DND-41 (cell line): ENCODE measurements around the gene LHPP.

Source experiments
- ATAC-seq: fragments of 200-7000 bp; cut with Tn5 transposase; 3 replicates; pipeline ENCODE4 v1.9.1; 2021; ENCODE audit warnings: low read depth; ENCODE audit not compliant: insufficient read depth
- DNase-seq: peaks from one replicate; pipeline ENCODE4 v3.0.0-alpha.2; 2020
- H2AFZ ChIP-seq: 2 replicates; pipeline ENCODE4 v1.6.0; 2012; ENCODE audit warnings: low read depth, low read length
- H3K27ac ChIP-seq: 2 replicates; pipeline ENCODE4 v1.5.1; 2012; ENCODE audit warnings: low read length, inconsistent platforms
- H3K27me3 ChIP-seq: fragments of 200-600 bp; sonication (generic); 2 replicates; pipeline ENCODE4 v1.6.0; 2012; ENCODE audit warnings: low read length, mild to moderate bottlenecking, inconsistent platforms; ENCODE audit not compliant: insufficient read depth, poor library complexity
- H3K36me3 ChIP-seq: 2 replicates; pipeline ENCODE4 v1.5.1; 2012; ENCODE audit warnings: low read length, inconsistent platforms; ENCODE audit not compliant: insufficient read depth
- H3K4me1 ChIP-seq: 2 replicates; pipeline ENCODE4 v1.5.1; 2012; ENCODE audit warnings: mild to moderate bottlenecking, low read length; ENCODE audit not compliant: insufficient read depth
- H3K4me2 ChIP-seq: 2 replicates; pipeline ENCODE4 v1.6.0; 2012; ENCODE audit warnings: mild to moderate bottlenecking, moderate library complexity, low read length, inconsistent platforms; ENCODE audit not compliant: insufficient read depth
- H3K4me3 ChIP-seq, 2 experiments: fragments of 200-600 bp in 1 of 2; shearing (Covaris generic) in 1 of 2; 2 replicates each; pipeline ENCODE4 v1.5.1; 2012 to 2016; ENCODE audit warnings: inconsistent platforms in 2 of 2, low read length in 2 of 2, mild to moderate bottlenecking in 2 of 2, low read depth in 1 of 2, moderate library complexity in 1 of 2
- H3K79me2 ChIP-seq: 2 replicates; pipeline ENCODE4 v1.6.0; 2012; ENCODE audit warnings: low read length, inconsistent platforms; ENCODE audit not compliant: insufficient read depth
- H3K9ac ChIP-seq: 2 replicates; pipeline ENCODE4 v1.6.0; 2012; ENCODE audit warnings: low read depth, mild to moderate bottlenecking, inconsistent platforms, low read length, moderate library complexity
- H3K9me3 ChIP-seq: 2 replicates; pipeline ENCODE4 v1.5.1; 2012; ENCODE audit warnings: low read length, moderate library complexity, mild to moderate bottlenecking, inconsistent platforms; ENCODE audit not compliant: insufficient read depth, severe bottlenecking
- H4K20me1 ChIP-seq: 2 replicates; pipeline ENCODE4 v1.6.0; 2012; ENCODE audit warnings: low read length; ENCODE audit not compliant: insufficient read depth
- CTCF ChIP-seq: IDR thresholded peaks from 2 replicates; pipeline ENCODE4 v1.5.1; 2012; ENCODE audit warnings: borderline replicate concordance, low read length, moderate library complexity, mild to moderate bottlenecking; ENCODE audit not compliant: poor library complexity, severe bottlenecking; ENCODE audit errors: extremely low read depth
- EZH2 ChIP-seq: IDR thresholded peaks from 3 replicates; pipeline ENCODE4 v1.6.1; 2012; ENCODE audit warnings: borderline replicate concordance, low read depth, mild to moderate bottlenecking, moderate library complexity, low read length, inconsistent platforms; ENCODE audit not compliant: severe bottlenecking

The LHPP gene

GRCh38 chr10:124659380-124659779 lies 197.8 kb downstream of the LHPP start:
- TF ChIP-seq EZH2 (no peak), CTCF (no peak)
- H3K4me1 ChIP-seq = peaks cover 89% of the 10 kb centered on the region
- H2AFZ ChIP-seq = no peak overlapping the region
- no peak overlapping the region for H3K4me2 ChIP-seq
- 0 out of 2 replicates have a peak overlapping the region, but pooled peaks have one; percentile 37 for H3K9ac ChIP-seq
- DNase-seq (peak; percentile 74), ATAC-seq (peak; percentile 66)
- H3K36me3 ChIP-seq = peaks cover 79% of the 10 kb centered on the region
- peaks cover 97% of the 10 kb centered on the region for H3K79me2 ChIP-seq
- no peak overlapping the region for H3K4me3 ChIP-seq
- peaks cover 61% of the 10 kb centered on the region for H4K20me1 ChIP-seq
- peak overlapping the region; percentile 84 for H3K27ac ChIP-seq
- no peaks in the 10 kb centered on the region for H3K27me3 ChIP-seq
- H3K9me3 ChIP-seq = no peaks in the 10 kb centered on the region

- no peak overlapping the region for H3K4me2 ChIP-seq
- DNase-seq = no peak
- H2AFZ ChIP-seq = no peak overlapping the region
- no peaks in the 10 kb centered on the region for H3K9me3 ChIP-seq
- peaks cover 72% of the 10 kb centered on the region for H4K20me1 ChIP-seq
- H3K27ac ChIP-seq = peak overlapping the region; percentile 84
- no peak overlapping the region for H3K9ac ChIP-seq
- H3K79me2 ChIP-seq = peaks cover 97% of the 10 kb centered on the region
- no peak for TF ChIP-seq EZH2
- TF ChIP-seq CTCF = no peak
- H3K27me3 ChIP-seq = no peaks in the 10 kb centered on the region
- H3K4me3 ChIP-seq = no peak overlapping the region
- H3K36me3 ChIP-seq = peaks cover 79% of the 10 kb centered on the region
- no peak for ATAC-seq
- H3K4me1 ChIP-seq = peaks cover 77% of the 10 kb centered on the region
Measured at GRCh38 chr10:124660404-124661125, 198.9 kb downstream of the LHPP start.

- Histone ChIP-seq H3K36me3 (peaks cover 79% of the 10 kb centered on the region), H3K79me2 (peaks cover 97% of the 10 kb centered on the region)
Measured at GRCh38 chr10:124661660-124662180, 200.1 kb downstream of the LHPP start.

More at GRCh38 chr10:124661660-124662180, 200.1 kb downstream of the LHPP start:
- Histone ChIP-seq H3K9me3 (no peaks in the 10 kb centered on the region), H3K27ac (peak overlapping the region; percentile 50), H3K4me2 (no peak overlapping the region), H3K4me1 (peaks cover 66% of the 10 kb centered on the region), H4K20me1 (peaks cover 83% of the 10 kb centered on the region), H3K27me3 (no peaks in the 10 kb centered on the region), H2AFZ (no peak overlapping the region), H3K4me3 (no peak overlapping the region), H3K9ac (no peak overlapping the region)
- DNase-seq = no peak
- TF ChIP-seq EZH2 = no peak
- no peak for TF ChIP-seq CTCF
- no peak for ATAC-seq
